GM21515 (cell line): ENCODE results near the gene ZBTB34.
"Not testable (repeated sequence)": the region's sequence is repeated elsewhere in the genome, so short reads cannot be mapped to it uniquely, and the experiment has no call there.

ENCODE experiments used
- ATAC-seq: cut with Tn5 transposase; IDR thresholded peaks from one replicate; pipeline ENCODE4 v1.9.1; 2021; ENCODE audit not compliant: unreplicated experiment

ZBTB34 gene

GRCh38 chr9:126860077-126860756 is at the start of gene ZBTB34:
TSS of gene ZBTB34 (plus strand) at chr9:126860639. CDS start at chr9:126879400, 18,761 bp downstream.
- ATAC-seq: peak; percentile 71

GRCh38 chr9:126813072-126813471 is 47.4 kb upstream of the ZBTB34 start:
- no peak for ATAC-seq

- no peak for ATAC-seq
Measured at GRCh38 chr9:126814091-126814490, 46.3 kb upstream of the ZBTB34 start.

GRCh38 chr9:126817615-126818014 is 42.8 kb upstream of the ZBTB34 start:
- ATAC-seq: not testable (repeated sequence)

- no peak for ATAC-seq
Measured at GRCh38 chr9:126818482-126818881, 42.0 kb upstream of the ZBTB34 start.

- ATAC-seq: no peak
Measured at GRCh38 chr9:126819482-126819881, 41.0 kb upstream of the ZBTB34 start.

- no peak for ATAC-seq
Measured at GRCh38 chr9:126822278-126822677, 38.2 kb upstream of the ZBTB34 start.

GRCh38 chr9:126822873-126823272 is 37.6 kb upstream of the ZBTB34 start:
- ATAC-seq: no peak

- ATAC-seq: not testable (repeated sequence)
Measured at GRCh38 chr9:126824052-126824451, 36.4 kb upstream of the ZBTB34 start.

GRCh38 chr9:126827227-126827626 is 33.2 kb upstream of the ZBTB34 start:
- ATAC-seq: no peak

GRCh38 chr9:126829035-126829434 is 31.4 kb upstream of the ZBTB34 start:
- ATAC-seq: no peak

GRCh38 chr9:126830827-126831226 is 29.6 kb upstream of the ZBTB34 start:
- ATAC-seq: no peak

GRCh38 chr9:126832440-126832839 is 28.0 kb upstream of the ZBTB34 start:
- no peak for ATAC-seq

- ATAC-seq: no peak
Measured at GRCh38 chr9:126833020-126833419, 27.4 kb upstream of the ZBTB34 start.

GRCh38 chr9:126833710-126834345 is 26.6 kb upstream of the ZBTB34 start:
- no peak for ATAC-seq

GRCh38 chr9:126834672-126835071 is 25.8 kb upstream of the ZBTB34 start:
- ATAC-seq: no peak

- no peak for ATAC-seq
Measured at GRCh38 chr9:126836216-126836615, 24.2 kb upstream of the ZBTB34 start.

GRCh38 chr9:126838055-126838811 is 22.2 kb upstream of the ZBTB34 start:
- ATAC-seq: no peak

- ATAC-seq: no peak
Measured at GRCh38 chr9:126838895-126839294, 21.5 kb upstream of the ZBTB34 start.

- no peak for ATAC-seq
Measured at GRCh38 chr9:126839301-126839700, 21.1 kb upstream of the ZBTB34 start.

- ATAC-seq: no peak
Measured at GRCh38 chr9:126842220-126842842, 18.1 kb upstream of the ZBTB34 start.
